GM19035 (cell line): ENCODE measurements around the gene EBPL.

Experiments
- ATAC-seq: cut with Tn5 transposase; IDR thresholded peaks from one replicate; pipeline ENCODE4 v1.9.1; 2021; ENCODE audit not compliant: unreplicated experiment

The EBPL gene

GRCh38 chr13:49676581-49677298 lies 14.5 kb downstream of the EBPL start:
- ATAC-seq, result no peak

DNA sequence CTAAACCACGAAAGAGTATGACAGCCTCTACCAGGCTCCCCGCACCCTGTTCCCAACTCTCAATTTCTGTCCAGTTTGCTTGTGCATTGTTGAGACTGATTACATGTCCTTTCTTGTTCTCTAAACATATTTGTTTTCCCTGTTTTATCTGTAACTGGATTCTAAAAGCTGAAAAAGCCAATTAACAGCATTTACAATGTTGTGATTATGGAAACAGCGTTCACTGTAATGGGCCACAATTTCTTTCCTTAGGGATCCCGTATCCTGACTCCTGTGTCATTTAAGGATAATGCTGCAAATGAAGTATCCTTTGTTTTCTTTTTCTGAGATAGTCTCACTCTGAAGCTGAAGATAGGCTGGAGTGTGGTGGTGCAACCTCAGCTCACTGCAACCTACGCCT lies 20.5 kb downstream of the EBPL start:
- no peak for ATAC-seq

DNA sequence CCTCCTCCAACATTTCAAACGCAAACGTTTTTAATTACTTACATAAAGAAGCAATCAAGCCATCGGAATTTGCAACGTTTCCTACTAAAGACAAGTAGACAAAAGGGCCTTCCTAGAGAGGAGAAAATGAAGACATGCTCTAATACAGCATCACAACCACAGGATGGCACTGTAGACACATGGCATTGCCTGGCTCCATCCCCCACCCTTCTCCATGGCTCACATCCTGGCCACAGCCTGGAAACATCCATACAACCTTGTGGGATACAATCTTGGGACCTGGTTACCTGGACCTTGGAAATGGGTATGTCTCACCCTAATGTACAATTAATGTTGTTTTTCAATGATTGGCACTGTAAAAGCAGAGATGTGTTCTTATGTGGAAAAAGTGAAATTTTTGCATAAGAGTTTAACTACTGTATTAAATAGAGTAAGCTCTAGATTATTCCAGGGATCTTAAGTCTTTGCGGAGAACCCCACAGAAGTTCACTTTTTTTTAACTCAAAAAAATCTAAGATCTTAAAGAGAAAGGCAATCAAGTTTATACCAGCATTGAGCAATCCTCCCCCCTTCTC lies 21.5 kb downstream of the EBPL start:
- peak; percentile 71 for ATAC-seq

- ATAC-seq, result no peak
Observed at GRCh38 chr13:49667773-49668172, 23.5 kb downstream of the EBPL start.

- no peak for ATAC-seq
Observed at GRCh38 chr13:49664606-49665005, 26.7 kb downstream of the EBPL start.

GRCh38 chr13:49657241-49657641 lies 34.0 kb downstream of the EBPL start:
- ATAC-seq, result no peak

- no peak for ATAC-seq
Observed at GRCh38 chr13:49655906-49656305, 35.4 kb downstream of the EBPL start.

DNA sequence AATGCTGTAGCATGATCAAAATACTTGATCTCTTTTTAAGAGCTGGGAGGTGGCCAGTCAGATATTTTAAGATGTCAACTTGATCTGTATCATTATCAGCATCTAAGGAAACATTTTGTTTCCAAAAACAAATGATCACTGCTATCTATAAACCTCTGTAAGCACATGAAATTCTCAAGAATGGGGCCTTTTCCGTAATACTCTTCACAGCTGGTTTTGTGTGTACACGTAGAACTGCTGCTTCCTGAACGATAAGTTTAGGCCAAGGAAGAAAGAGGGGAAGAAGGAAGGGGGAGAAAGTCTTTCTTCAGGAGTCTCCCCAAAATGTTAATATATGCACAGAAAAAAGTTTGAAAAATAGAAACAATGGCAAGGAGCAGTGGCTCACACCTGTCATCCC lies 37.3 kb downstream of the EBPL start:
- ATAC-seq, result no peak

GRCh38 chr13:49653478-49653877 lies 37.8 kb downstream of the EBPL start:
- ATAC-seq, result no peak

DNA sequence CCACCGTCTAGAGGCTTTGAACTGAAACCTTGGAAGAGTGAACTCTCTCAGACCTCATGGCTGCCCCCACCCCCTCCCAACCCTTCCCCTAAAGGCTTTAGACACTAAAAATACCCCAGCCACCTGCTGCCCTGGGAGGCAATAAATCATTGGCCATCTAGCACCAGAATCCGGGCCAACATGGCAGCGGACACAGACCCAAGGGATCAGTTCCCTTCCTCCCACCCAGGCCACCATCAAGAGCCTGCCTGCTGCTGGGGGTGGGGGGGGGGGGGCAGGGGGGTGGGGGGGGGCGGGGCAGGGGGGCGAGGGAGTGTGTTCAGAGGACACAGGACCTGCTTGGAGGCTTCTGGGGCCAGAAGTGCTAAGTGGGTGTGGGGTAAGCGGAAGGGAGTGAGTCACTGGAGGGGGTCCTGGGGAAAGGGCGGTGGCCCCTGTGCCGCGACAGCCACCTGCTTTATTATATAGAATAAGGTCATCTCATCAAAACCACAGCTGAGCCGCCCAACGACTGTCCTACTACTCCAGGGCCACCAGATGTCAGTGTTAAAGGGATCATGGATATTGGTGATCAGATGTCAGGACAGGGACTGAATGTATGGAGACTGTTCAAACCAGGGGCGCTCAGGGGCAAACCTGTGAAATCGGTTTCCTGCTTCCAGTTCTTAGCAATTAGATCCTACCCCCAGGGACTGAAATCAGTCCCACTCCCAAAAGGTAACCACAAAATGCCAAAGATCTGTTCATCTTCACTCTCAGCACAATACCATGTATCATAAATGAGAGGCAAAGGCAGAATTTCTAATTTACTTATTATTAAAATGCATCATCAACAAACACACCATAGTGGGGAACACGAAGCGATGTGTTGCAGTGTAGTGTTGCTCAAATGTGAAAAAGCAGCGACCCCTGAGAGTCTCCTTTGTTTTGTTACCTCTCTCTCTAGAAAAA lies 38.7 kb downstream of the EBPL start:
- no peak for ATAC-seq

- ATAC-seq, result no peak
Observed at GRCh38 chr13:49651570-49652354, 39.5 kb downstream of the EBPL start.

- no peak for ATAC-seq
Observed at GRCh38 chr13:49649963-49650312, 41.3 kb downstream of the EBPL start.

DNA sequence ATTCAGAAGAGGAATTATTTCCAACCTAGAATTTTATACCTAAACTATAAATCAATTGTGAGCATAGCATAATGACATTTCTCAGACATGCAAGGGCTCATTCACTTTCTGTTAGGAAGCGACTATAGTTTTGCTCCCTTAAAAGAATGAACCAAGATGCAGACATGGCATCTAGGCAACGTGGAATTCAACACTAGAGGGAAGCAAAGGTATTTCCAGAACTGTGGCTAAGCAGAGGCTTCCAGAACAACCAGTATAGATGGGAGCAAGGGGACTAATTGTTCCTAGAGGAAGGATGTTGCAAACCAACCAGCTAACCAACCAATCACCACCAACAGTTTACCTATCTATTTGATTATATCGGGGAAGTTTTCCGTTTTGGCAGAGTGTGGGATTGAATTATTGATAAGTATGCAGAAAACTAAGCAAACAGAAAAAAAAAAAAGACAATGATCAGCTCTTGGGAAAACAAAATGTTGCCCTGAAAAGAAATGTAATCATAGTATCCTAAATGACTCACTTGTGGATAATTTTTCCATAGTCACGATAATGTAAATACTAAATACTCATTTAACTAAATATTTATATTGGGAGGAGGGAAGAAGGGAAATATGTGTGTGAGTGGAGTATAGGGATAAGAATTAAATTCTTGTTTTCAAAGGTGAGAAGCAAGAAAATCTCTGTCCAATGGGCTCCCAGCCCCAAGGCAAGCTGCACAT lies 41.9 kb downstream of the EBPL start:
- ATAC-seq, result no peak

GRCh38 chr13:49646688-49647087 lies 44.6 kb downstream of the EBPL start:
- no peak for ATAC-seq

DNA sequence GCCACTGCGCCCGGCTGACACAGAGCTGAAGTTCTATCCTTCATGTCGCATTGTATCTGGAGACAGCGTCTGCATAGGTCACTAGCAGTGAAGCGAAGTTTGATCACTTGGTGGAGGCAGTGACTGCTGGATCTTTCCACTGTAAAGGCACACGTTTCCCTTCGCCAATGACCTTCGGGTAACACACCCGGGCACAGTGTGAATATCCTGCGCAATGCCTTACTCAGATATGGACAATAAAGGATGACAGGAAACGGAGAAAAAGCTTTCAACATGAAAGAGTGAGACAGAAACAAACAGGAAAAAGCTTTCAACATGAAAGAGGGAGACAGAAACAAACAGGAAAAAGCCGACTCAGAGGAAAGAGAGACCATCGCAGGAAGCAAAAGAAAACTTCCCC lies 45.8 kb downstream of the EBPL start:
- ATAC-seq, result no peak

- ATAC-seq, result no peak
Observed at GRCh38 chr13:49643035-49643646, 48.1 kb downstream of the EBPL start.

- ATAC-seq, result no peak
Observed at GRCh38 chr13:49641801-49642291, 49.4 kb downstream of the EBPL start.

GRCh38 chr13:49638744-49639072 lies 52.6 kb downstream of the EBPL start:
- ATAC-seq, result no peak

GRCh38 chr13:49638030-49638743 lies 53.1 kb downstream of the EBPL start:
- no peak for ATAC-seq
